SK-N-SH treated with all-trans-retinoic acid at 6 μM for 48 hours (cell line): Measurements from ENCODE around the gene SUGCT.

Source experiments
- ARNTL ChIP-seq: fragments of 450-650 bp; formaldehyde crosslinking; IDR thresholded peaks from 2 replicates; pipeline ENCODE4 v1.5.0; 2020; ENCODE audit warnings: low read depth, mild to moderate bottlenecking, moderate library complexity, borderline replicate concordance
- CSDC2 ChIP-seq: fragments of 250-450 bp; sonication (Bioruptor Pico); IDR thresholded peaks from 2 replicates; pipeline ENCODE4 v1.5.0; 2020; ENCODE audit warnings: mild to moderate bottlenecking, moderate library complexity
- ESRRG ChIP-seq: fragments of 250-450 bp; sonication (Bioruptor Pico); IDR thresholded peaks from 2 replicates; pipeline ENCODE4 v1.6.1; 2021; ENCODE audit warnings: mild to moderate bottlenecking
- ISL1 ChIP-seq: fragments of 250-450 bp; sonication (Bioruptor Pico); IDR thresholded peaks from 2 replicates; pipeline ENCODE4 v2.1.2; 2022; ENCODE audit warnings: mild to moderate bottlenecking, moderate library complexity
- OSR1 ChIP-seq: fragments of 250-450 bp; sonication (Bioruptor Pico); IDR thresholded peaks from 2 replicates; pipeline ENCODE4 v1.8.0; 2022; ENCODE audit warnings: moderate library complexity, mild to moderate bottlenecking, inconsistent platforms
- PATZ1 ChIP-seq: fragments of 250-450 bp; sonication (Bioruptor Pico); IDR thresholded peaks from 2 replicates; pipeline ENCODE4 v1.8.0; 2020; ENCODE audit warnings: mild to moderate bottlenecking, moderate library complexity, borderline replicate concordance
- PPARA ChIP-seq: fragments of 250-450 bp; sonication (Bioruptor Pico); IDR thresholded peaks from 2 replicates; pipeline ENCODE4 v1.5.0; 2020; ENCODE audit warnings: mild to moderate bottlenecking, borderline replicate concordance
- RARB ChIP-seq: fragments of 250-450 bp; sonication (Bioruptor Pico); IDR thresholded peaks from 2 replicates; pipeline ENCODE4 v1.8.0; 2021; ENCODE audit warnings: mild to moderate bottlenecking, moderate library complexity
- TCF4 ChIP-seq: fragments of 250-450 bp; sonication (Bioruptor Pico); IDR thresholded peaks from 2 replicates; pipeline ENCODE4 v1.8.0; 2021; ENCODE audit warnings: mild to moderate bottlenecking, moderate library complexity, borderline replicate concordance
- ZNF70 ChIP-seq: fragments of 450-650 bp; formaldehyde crosslinking; IDR thresholded peaks from 2 replicates; pipeline ENCODE4 v1.5.0; 2020; ENCODE audit warnings: mild to moderate bottlenecking, moderate library complexity
- TF ChIP-seq, protein P1 (sequence below): fragments of 250-450 bp; sonication (Bioruptor Pico); IDR thresholded peaks from 2 replicates; pipeline ENCODE4 v1.5.1; 2020; ENCODE audit warnings: low read depth, mild to moderate bottlenecking, moderate library complexity

- TF ChIP-seq ARNTL (CRISPR knock-in tag), result no peak
- TF ChIP-seq OSR1, result no peak
- no peak for TF ChIP-seq ZNF70 (CRISPR knock-in tag)
- no peak for TF ChIP-seq PPARA (CRISPR knock-in tag)
- no peak for TF ChIP-seq PATZ1 (CRISPR knock-in tag)
- TF ChIP-seq, protein P1, sequence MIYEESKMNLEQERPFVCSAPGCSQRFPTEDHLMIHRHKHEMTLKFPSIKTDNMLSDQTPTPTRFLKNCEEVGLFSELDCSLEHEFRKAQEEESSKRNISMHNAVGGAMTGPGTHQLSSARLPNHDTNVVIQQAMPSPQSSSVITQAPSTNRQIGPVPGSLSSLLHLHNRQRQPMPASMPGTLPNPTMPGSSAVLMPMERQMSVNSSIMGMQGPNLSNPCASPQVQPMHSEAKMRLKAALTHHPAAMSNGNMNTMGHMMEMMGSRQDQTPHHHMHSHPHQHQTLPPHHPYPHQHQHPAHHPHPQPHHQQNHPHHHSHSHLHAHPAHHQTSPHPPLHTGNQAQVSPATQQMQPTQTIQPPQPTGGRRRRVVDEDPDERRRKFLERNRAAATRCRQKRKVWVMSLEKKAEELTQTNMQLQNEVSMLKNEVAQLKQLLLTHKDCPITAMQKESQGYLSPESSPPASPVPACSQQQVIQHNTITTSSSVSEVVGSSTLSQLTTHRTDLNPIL (CRISPR knock-in tag), result no peak
- no peak for TF ChIP-seq CSDC2
- TF ChIP-seq ESRRG (CRISPR knock-in tag), result no peak
- no peak for TF ChIP-seq RARB (CRISPR knock-in tag)
- TF ChIP-seq ISL1, result no peak
- no peak for TF ChIP-seq TCF4 (CRISPR knock-in tag)
Observed at GRCh38 chr7:40234666-40235065, 99.9 kb downstream of the SUGCT start.
